ENCODE measurements around the gene TMEM212. TPM values are rescaled to one million over a fixed set of nuclear protein-coding genes. Genes with fewer than 3 reads are reported as not detected.

Gene TMEM212
- total RNA-seq, 1 experiment from 2014 or later: not detected

DNA sequence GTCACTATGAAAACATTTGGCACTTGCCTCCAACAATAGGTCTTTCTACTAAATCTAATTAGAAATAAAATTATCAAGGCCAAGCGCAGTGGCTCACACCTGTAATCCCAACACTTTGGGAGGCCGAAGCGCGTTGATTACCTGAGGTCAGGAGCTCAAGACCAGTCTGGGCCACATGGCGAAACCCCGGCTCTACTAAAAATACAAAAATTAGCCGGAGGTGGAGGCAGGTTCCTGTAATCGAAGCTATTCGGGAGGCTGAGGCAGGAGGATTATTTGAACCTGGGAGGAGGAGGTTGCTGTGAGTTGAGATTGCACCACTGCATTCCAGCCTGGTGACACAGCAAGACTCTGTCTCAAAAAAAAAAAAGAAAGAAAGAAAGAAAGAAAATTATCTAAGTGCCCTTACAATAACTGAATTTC is 31.2 kb upstream of the TMEM212 start:
- H3K27me3 ChIP-seq (ENCODE audit: insufficient read depth, low read length): peaks cover 12% of the 10 kb centered on the region; the same call in 1 of the 2 replicates
- no peak overlapping the region for H4K8ac ChIP-seq (replicated peaks; ENCODE audit: insufficient read length, low read depth, low read length)
- H3K18ac ChIP-seq (ENCODE audit: insufficient read length, low read depth, low read length): no peak overlapping the region
- H3K79me1 ChIP-seq (ENCODE audit: insufficient read depth, low read depth, low read length, poor library complexity, severe bottlenecking): no peaks in the 10 kb centered on the region
- H3K79me2 ChIP-seq (ENCODE audit: insufficient read depth, low read length): no peaks in the 10 kb centered on the region
- Mint-ChIP-seq H3K4me3 (no peak overlapping the region), H3K27ac (no peak overlapping the region), H3K36me3 (ENCODE audit: insufficient read depth in 1 of 3, low read depth in 3 of 3) (no peaks in the 10 kb centered on the region), H3K27me3 (ENCODE audit: low read depth) (peaks cover 37% of the 10 kb centered on the region), H3K9me3 (no peaks in the 10 kb centered on the region), H3K4me1 (peaks cover 8 to 10% of the 10 kb centered on the region in 2 experiments; a peak in 3 of 4 replicates)
- H3K56ac ChIP-seq (ENCODE audit: insufficient read length, low read depth, low read length): no peak overlapping the region
- DNase-seq: no peak
- H2AFZ ChIP-seq (ENCODE audit: low read length): no peak overlapping the region
- peaks cover 13% of the 10 kb centered on the region for H3K23me2 ChIP-seq (ENCODE audit: insufficient read length, low read depth, low read length, poor library complexity, severe bottlenecking)
- H3K4me2 ChIP-seq (ENCODE audit: insufficient read depth, insufficient read length, low read length): no peak overlapping the region
- H3K4ac ChIP-seq (ENCODE audit: low read depth, low read length): no peak overlapping the region
- no peaks in the 10 kb centered on the region for H4K20me1 ChIP-seq (ENCODE audit: control insufficient read depth, insufficient read depth, insufficient read length)
- H4K5ac ChIP-seq (ENCODE audit: insufficient read length, low read depth, low read length): no peak overlapping the region
- no peak overlapping the region for H2BK120ac ChIP-seq (ENCODE audit: low read depth, low read length, poor library complexity, severe bottlenecking)
- H3K23ac ChIP-seq (ENCODE audit: insufficient read length, low read depth, low read length): no peak overlapping the region
- TF ChIP-seq, protein P1, sequence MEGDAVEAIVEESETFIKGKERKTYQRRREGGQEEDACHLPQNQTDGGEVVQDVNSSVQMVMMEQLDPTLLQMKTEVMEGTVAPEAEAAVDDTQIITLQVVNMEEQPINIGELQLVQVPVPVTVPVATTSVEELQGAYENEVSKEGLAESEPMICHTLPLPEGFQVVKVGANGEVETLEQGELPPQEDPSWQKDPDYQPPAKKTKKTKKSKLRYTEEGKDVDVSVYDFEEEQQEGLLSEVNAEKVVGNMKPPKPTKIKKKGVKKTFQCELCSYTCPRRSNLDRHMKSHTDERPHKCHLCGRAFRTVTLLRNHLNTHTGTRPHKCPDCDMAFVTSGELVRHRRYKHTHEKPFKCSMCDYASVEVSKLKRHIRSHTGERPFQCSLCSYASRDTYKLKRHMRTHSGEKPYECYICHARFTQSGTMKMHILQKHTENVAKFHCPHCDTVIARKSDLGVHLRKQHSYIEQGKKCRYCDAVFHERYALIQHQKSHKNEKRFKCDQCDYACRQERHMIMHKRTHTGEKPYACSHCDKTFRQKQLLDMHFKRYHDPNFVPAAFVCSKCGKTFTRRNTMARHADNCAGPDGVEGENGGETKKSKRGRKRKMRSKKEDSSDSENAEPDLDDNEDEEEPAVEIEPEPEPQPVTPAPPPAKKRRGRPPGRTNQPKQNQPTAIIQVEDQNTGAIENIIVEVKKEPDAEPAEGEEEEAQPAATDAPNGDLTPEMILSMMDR (conservative IDR thresholded peaks at IDR 0.05): no peak
- no peak overlapping the region for H2BK12ac ChIP-seq (ENCODE audit: insufficient read length, low read depth, low read length)
- no peak overlapping the region for H3T11ph ChIP-seq (ENCODE audit: low read length)
- no peak overlapping the region for H3K9ac ChIP-seq (ENCODE audit: extremely low read depth, insufficient read length, low read length)
- H3K14ac ChIP-seq (ENCODE audit: insufficient read depth, low read length): no peak overlapping the region
- no peaks in the 10 kb centered on the region for H3K9me3 ChIP-seq (ENCODE audit: control insufficient read depth, low read depth, low read length)
- no peaks in the 10 kb centered on the region for H3K4me1 ChIP-seq (ENCODE audit: insufficient read depth, low read length)
- H2BK5ac ChIP-seq (ENCODE audit: insufficient read length, low read length): no peak overlapping the region
- no peak overlapping the region for H3K27ac ChIP-seq (ENCODE audit: insufficient read length, low read depth, low read length)
- no peak overlapping the region for H4K91ac ChIP-seq (ENCODE audit: insufficient read length, low read depth, low read length)
- H2AK5ac ChIP-seq (ENCODE audit: insufficient read length, low read length): no peak overlapping the region
- no peak overlapping the region for H2BK20ac ChIP-seq (ENCODE audit: low read depth, low read length, poor library complexity, severe bottlenecking)
- WGBS (ENCODE audit: extremely low coverage, insufficient read length, low lambda C conversion rate): no CpG with 5 or more reads among the region's 9 CpGs
- no peak overlapping the region for H2BK15ac ChIP-seq (ENCODE audit: low read depth, low read length)

All from H9 (cell line).